8988T (cell line): ENCODE results near the gene MYO1B.
"Not testable (repeated sequence)": the region's sequence is repeated elsewhere in the genome, so short reads cannot be mapped to it uniquely, and the experiment has no call there.

Experiments
- DNase-seq: peaks from one replicate; pipeline ENCODE4 v3.0.0; 2011

MYO1B gene

GRCh38 chr2:191415858-191416257, 170.7 kb downstream of the MYO1B start:
- no peak for DNase-seq

- no peak for DNase-seq
Observed at GRCh38 chr2:191417746-191418145, 172.5 kb downstream of the MYO1B start.

- no peak for DNase-seq
Observed at GRCh38 chr2:191421950-191422349, 176.7 kb downstream of the MYO1B start.

- DNase-seq, result no peak
Observed at GRCh38 chr2:191427031-191427430, 181.8 kb downstream of the MYO1B start.

GRCh38 chr2:191428141-191428540, 182.9 kb downstream of the MYO1B start:
- no peak for DNase-seq

GRCh38 chr2:191430476-191430875, 185.3 kb downstream of the MYO1B start:
- DNase-seq, result no peak

GRCh38 chr2:191432121-191432520, 186.9 kb downstream of the MYO1B start:
- no peak for DNase-seq

- DNase-seq, result no peak
Observed at GRCh38 chr2:191434072-191434471, 188.9 kb downstream of the MYO1B start.

GRCh38 chr2:191435141-191435540, 189.9 kb downstream of the MYO1B start:
- DNase-seq, result no peak

- no peak for DNase-seq
Observed at GRCh38 chr2:191436368-191437055, 191.3 kb downstream of the MYO1B start.

GRCh38 chr2:191439481-191439880, 194.3 kb downstream of the MYO1B start:
- no peak for DNase-seq

GRCh38 chr2:191441496-191442214, 196.5 kb downstream of the MYO1B start:
- DNase-seq, result no peak

- no peak for DNase-seq
Observed at GRCh38 chr2:191443446-191443845, 198.2 kb downstream of the MYO1B start.

- no peak for DNase-seq
Observed at GRCh38 chr2:191446910-191447309, 201.7 kb downstream of the MYO1B start.

- DNase-seq, result no peak
Observed at GRCh38 chr2:191451116-191451515, 205.9 kb downstream of the MYO1B start.

- DNase-seq, result no peak
Observed at GRCh38 chr2:191452065-191452464, 206.9 kb downstream of the MYO1B start.

- DNase-seq, result no peak
Observed at GRCh38 chr2:191453761-191454160, 208.6 kb downstream of the MYO1B start.

- not testable (repeated sequence) for DNase-seq
Observed at GRCh38 chr2:191456506-191456905, 211.3 kb downstream of the MYO1B start.

- DNase-seq, result no peak
Observed at GRCh38 chr2:191459158-191459557, 214.0 kb downstream of the MYO1B start.

GRCh38 chr2:191462370-191462769, 217.2 kb downstream of the MYO1B start:
- DNase-seq, result no peak

GRCh38 chr2:191463790-191464189, 218.6 kb downstream of the MYO1B start:
- no peak for DNase-seq

- no peak for DNase-seq
Observed at GRCh38 chr2:191465766-191466420, 220.7 kb downstream of the MYO1B start.

GRCh38 chr2:191467113-191467512, 221.9 kb downstream of the MYO1B start:
- DNase-seq, result no peak

GRCh38 chr2:191470306-191470705, 225.1 kb downstream of the MYO1B start:
- no peak for DNase-seq
